Measurements from ENCODE around the gene MEIS2.

MEIS2 gene

GRCh38 chr15:37017031-37017625 is 83.2 kb downstream of the MEIS2 start:
- H3K9ac ChIP-seq (ENCODE audit: low read length) = peak overlapping the region; percentile 41; the same call in 1 of the 2 replicates
- peak overlapping the region; percentile 93 for H3K27ac ChIP-seq (ENCODE audit: low read depth, low read length, poor library complexity, severe bottlenecking)
- no peaks in the 10 kb centered on the region; the same call in 1 of the 2 replicates for H3K79me2 ChIP-seq (ENCODE audit: insufficient read depth, low read length)
- H3F3A ChIP-seq (ENCODE audit: insufficient read depth, low read length) = no peaks in the 10 kb centered on the region
- peak overlapping the region; percentile 67 for H3K4me2 ChIP-seq (ENCODE audit: low read length)
- no peaks in the 10 kb centered on the region for H3K27me3 ChIP-seq (ENCODE audit: insufficient read depth, low read length)
- H3K4me3 ChIP-seq (ENCODE audit: low read depth, low read length, poor library complexity, severe bottlenecking) = no peak overlapping the region
- peaks cover 7% of the 10 kb centered on the region; the same call in 1 of the 2 replicates for H3K36me3 ChIP-seq (ENCODE audit: insufficient read depth, low read length)
- peaks cover 87% of the 10 kb centered on the region for H3K4me1 ChIP-seq (ENCODE audit: insufficient read depth, low read length, severe bottlenecking)
- TF ChIP-seq CTCF (IDR thresholded peaks at IDR 0.05; ENCODE audit: low read length) (no peak), EZH2 (IDR thresholded peaks at IDR 0.05; ENCODE audit: borderline replicate concordance, low read length) (no peak)
- no peak overlapping the region for H2AFZ ChIP-seq (ENCODE audit: low read length)
- H3K9me3 ChIP-seq (ENCODE audit: low read length) = no peaks in the 10 kb centered on the region
- no peaks in the 10 kb centered on the region for H3K9me2 ChIP-seq (ENCODE audit: low read depth, low read length)
- H4K20me1 ChIP-seq (ENCODE audit: insufficient read depth, low read length) = no peaks in the 10 kb centered on the region

DNA sequence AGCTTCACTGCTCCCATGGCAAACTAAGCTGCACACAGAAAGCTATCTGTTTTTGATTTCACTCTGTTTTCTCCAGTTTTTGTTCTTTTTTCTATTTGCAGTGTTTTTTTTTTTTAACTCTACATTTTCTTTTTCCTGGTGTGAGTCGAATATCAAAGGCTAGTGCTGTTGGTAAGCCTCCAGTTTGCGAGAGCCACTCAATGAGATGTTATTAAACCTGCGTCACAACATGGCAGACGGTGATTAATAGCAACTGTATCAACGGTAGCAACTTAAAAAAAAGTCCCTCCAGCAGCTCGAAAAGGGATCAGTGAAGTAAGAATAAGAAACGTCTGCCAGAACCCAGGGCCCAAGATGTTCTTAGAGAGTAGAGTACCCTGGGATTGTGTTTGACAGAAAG is 84.1 kb downstream of the MEIS2 start:
- H3K4me1 ChIP-seq (ENCODE audit: insufficient read depth, low read length, severe bottlenecking) = peaks cover 84% of the 10 kb centered on the region
- H3K9me3 ChIP-seq (ENCODE audit: low read length) = no peaks in the 10 kb centered on the region

GRCh38 chr15:37015451-37015850 is 84.9 kb downstream of the MEIS2 start:
- TF ChIP-seq EZH2 (IDR thresholded peaks at IDR 0.05; ENCODE audit: borderline replicate concordance, low read length) (no peak), CTCF (IDR thresholded peaks at IDR 0.05; ENCODE audit: low read length) (no peak)
- no peaks in the 10 kb centered on the region for H3K27me3 ChIP-seq (ENCODE audit: insufficient read depth, low read length)
- peak overlapping the region; percentile 48 for H3K4me3 ChIP-seq (ENCODE audit: low read depth, low read length, poor library complexity, severe bottlenecking)
- H3K27ac ChIP-seq (ENCODE audit: low read depth, low read length, poor library complexity, severe bottlenecking) = peak overlapping the region; percentile 93
- peaks cover 76% of the 10 kb centered on the region for H3K4me1 ChIP-seq (ENCODE audit: insufficient read depth, low read length, severe bottlenecking)
- peak overlapping the region; percentile 41; the same call in 1 of the 2 replicates for H3K9ac ChIP-seq (ENCODE audit: low read length)
- no peaks in the 10 kb centered on the region for H3K9me2 ChIP-seq (ENCODE audit: low read depth, low read length)
- no peak overlapping the region for H2AFZ ChIP-seq (ENCODE audit: low read length)
- H3K9me3 ChIP-seq (ENCODE audit: low read length) = no peaks in the 10 kb centered on the region
- H3F3A ChIP-seq (ENCODE audit: insufficient read depth, low read length) = no peaks in the 10 kb centered on the region
- H3K79me2 ChIP-seq (ENCODE audit: insufficient read depth, low read length) = no peaks in the 10 kb centered on the region; the same call in 1 of the 2 replicates
- H3K36me3 ChIP-seq (ENCODE audit: insufficient read depth, low read length) = peaks cover 20% of the 10 kb centered on the region; the same call in 1 of the 2 replicates
- no peaks in the 10 kb centered on the region for H4K20me1 ChIP-seq (ENCODE audit: insufficient read depth, low read length)
- H3K4me2 ChIP-seq (ENCODE audit: low read length) = peak overlapping the region; percentile 67

More for the DNA sequence above, 84.1 kb downstream of the MEIS2 start:
- no peaks in the 10 kb centered on the region for H3K27me3 ChIP-seq (ENCODE audit: insufficient read depth, low read length)
- no peaks in the 10 kb centered on the region for H4K20me1 ChIP-seq (ENCODE audit: insufficient read depth, low read length)
- peak overlapping the region; percentile 48 for H3K4me3 ChIP-seq (ENCODE audit: low read depth, low read length, poor library complexity, severe bottlenecking)
- no peak for TF ChIP-seq CTCF (IDR thresholded peaks at IDR 0.05; ENCODE audit: low read length)
- no peak for TF ChIP-seq EZH2 (IDR thresholded peaks at IDR 0.05; ENCODE audit: borderline replicate concordance, low read length)
- peaks cover 12% of the 10 kb centered on the region; the same call in 1 of the 2 replicates for H3K36me3 ChIP-seq (ENCODE audit: insufficient read depth, low read length)
- no peak overlapping the region for H2AFZ ChIP-seq (ENCODE audit: low read length)
- no peaks in the 10 kb centered on the region for H3K9me2 ChIP-seq (ENCODE audit: low read depth, low read length)
- peak overlapping the region; percentile 93 for H3K27ac ChIP-seq (ENCODE audit: low read depth, low read length, poor library complexity, severe bottlenecking)
- H3K79me2 ChIP-seq (ENCODE audit: insufficient read depth, low read length) = no peaks in the 10 kb centered on the region; the same call in 1 of the 2 replicates
- H3K4me2 ChIP-seq (ENCODE audit: low read length) = peak overlapping the region; percentile 67
- H3K9ac ChIP-seq (ENCODE audit: low read length) = peak overlapping the region; percentile 41
- no peaks in the 10 kb centered on the region for H3F3A ChIP-seq (ENCODE audit: insufficient read depth, low read length)

Measured in OCI-LY1 (cell line).